GM12891 (cell line): ENCODE measurements around the gene CD44.

Source experiments
- POLR2A ChIP-seq: IDR thresholded peaks from 2 replicates; pipeline ENCODE4 v1.6.1; 2011; ENCODE audit warnings: low read depth, low read length, control low read depth
- POLR2AphosphoS5 ChIP-seq: IDR thresholded peaks from 2 replicates; pipeline ENCODE4 v1.6.1; 2011; ENCODE audit warnings: low read depth, low read length, control low read depth

DNA sequence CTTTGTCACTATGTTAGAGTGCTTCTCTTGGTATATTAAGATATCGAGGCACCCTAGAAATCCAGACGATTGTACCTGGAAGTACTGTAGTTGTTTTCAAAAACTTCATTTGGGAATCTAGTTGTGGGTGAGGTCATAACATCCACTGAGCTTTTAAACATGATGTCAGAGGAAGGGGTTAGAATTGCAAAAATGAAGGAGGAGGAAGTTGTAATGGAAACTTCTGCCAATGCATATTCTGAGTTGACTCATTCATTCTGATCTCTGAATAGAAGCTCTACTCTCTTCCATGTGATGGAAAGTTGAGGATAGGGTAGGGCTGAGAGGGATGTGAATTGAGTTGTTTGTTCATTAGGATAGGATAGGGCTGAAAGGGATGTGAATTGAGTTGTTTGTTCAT, 7.7 kb downstream of the CD44 start:
- no peak for TF ChIP-seq POLR2AphosphoS5
- no peak for TF ChIP-seq POLR2A
